Measurements from ENCODE around the gene OR7A17. TPM values are rescaled to one million over a fixed set of nuclear protein-coding genes. Genes with fewer than 3 reads are reported as not detected.

OR7A17 gene
- total and polyA plus RNA-seq, 12 donors: not detected

DNA sequence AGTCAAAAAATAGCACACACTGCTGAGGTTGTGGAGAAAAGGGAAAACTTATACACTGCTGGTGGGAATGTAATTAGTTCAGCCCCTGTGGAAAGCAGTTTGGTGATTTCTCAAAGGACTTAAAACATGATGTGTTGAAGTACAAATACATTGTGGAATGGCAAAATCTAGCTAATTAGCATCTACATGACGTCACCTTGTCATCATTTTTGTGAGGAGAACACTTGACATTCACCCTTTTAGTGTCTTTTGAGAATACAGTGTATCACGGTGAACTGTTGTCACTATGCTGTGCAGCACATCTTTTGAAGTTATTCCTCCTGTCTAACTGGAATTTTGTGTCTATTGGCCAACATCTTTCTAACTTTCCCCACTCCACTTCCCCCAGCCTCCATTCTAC, 42.8 kb downstream of the OR7A17 start:
- ATAC-seq: no peak
- Histone ChIP-seq H3K4me3 (no peak overlapping the region), H3K27me3 (peaks cover 0 to 18% (median 0%) of the 10 kb centered on the region in 7 donors), H3K9me3 (peaks cover 0 to 11% (median 0%) of the 10 kb centered on the region in 11 donors), H3K27ac (no peak overlapping the region), H3K36me3 (no peaks in the 10 kb centered on the region), H3K4me1 (no peaks in the 10 kb centered on the region)
- WGBS, 2 donors: 38 to 46% methylated on average over 2 of the region's 2 CpGs
- DNase-seq: no peak
- intact Hi-C loops (cut with DNase I): no loop called here
- TF ChIP-seq, protein P1, sequence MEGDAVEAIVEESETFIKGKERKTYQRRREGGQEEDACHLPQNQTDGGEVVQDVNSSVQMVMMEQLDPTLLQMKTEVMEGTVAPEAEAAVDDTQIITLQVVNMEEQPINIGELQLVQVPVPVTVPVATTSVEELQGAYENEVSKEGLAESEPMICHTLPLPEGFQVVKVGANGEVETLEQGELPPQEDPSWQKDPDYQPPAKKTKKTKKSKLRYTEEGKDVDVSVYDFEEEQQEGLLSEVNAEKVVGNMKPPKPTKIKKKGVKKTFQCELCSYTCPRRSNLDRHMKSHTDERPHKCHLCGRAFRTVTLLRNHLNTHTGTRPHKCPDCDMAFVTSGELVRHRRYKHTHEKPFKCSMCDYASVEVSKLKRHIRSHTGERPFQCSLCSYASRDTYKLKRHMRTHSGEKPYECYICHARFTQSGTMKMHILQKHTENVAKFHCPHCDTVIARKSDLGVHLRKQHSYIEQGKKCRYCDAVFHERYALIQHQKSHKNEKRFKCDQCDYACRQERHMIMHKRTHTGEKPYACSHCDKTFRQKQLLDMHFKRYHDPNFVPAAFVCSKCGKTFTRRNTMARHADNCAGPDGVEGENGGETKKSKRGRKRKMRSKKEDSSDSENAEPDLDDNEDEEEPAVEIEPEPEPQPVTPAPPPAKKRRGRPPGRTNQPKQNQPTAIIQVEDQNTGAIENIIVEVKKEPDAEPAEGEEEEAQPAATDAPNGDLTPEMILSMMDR (IDR thresholded peaks at IDR 0.05): no peak

DNA sequence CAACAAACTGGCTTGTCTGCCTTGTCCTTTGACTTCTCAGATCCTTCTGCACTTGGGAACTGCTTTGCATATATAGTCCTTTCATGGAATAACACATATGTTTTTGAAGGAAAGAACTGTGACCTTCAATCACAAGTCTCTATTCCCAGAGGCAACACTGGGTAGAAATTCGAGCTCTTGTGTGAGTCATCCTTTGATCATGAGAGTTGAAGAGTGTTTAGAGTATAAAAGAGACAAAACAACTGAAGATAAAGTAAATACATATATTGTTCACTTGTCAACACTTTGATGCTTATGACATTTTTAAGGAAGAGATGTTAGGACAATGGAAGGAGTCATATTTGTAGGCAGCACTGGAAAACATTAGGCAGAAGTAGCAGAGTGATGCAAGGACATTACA, 45.7 kb downstream of the OR7A17 start:
- TF ChIP-seq, protein P1 (IDR thresholded peaks at IDR 0.05): no peak
- whole genome bisulfite sequencing, 2 donors: 24 to 44% methylated on average over 1 of the region's 1 CpG

DNA sequence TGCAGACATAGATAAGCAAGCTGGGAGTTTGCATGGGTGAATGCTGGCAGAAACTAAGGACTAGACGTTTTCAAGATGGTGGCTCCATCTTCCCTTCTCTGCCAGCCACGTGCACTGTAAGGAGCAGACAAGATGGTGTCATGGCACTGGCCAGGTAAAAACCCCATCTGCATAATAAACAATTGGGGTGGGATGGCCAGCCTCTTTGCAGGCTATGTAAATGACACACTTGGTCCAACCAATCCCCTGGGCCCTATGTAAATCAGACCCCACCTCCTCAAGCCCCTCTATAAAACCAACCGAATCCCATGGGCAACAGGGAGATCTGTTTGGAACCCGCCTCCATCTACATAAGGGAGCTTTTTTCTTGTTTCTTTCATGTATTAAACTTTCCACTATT, 48.5 kb downstream of the OR7A17 start:
- H3K4me3 ChIP-seq: no peak overlapping the region
- DNase-seq (no peak), ATAC-seq (no peak)
- intact Hi-C loops (cut with DNase I): no loop called here
- H3K27me3 ChIP-seq: peaks cover 0 to 11% (median 5%) of the 10 kb centered on the region in 7 donors
- H3K4me1 ChIP-seq: no peaks in the 10 kb centered on the region
- WGBS, 2 donors: 62 to 63% methylated on average over 4 of the region's 4 CpGs
- no peak overlapping the region for H3K27ac ChIP-seq
- peaks cover 0 to 11% (median 0%) of the 10 kb centered on the region in 11 donors for H3K9me3 ChIP-seq
- TF ChIP-seq, protein P1 (IDR thresholded peaks at IDR 0.05): no peak
- H3K36me3 ChIP-seq: no peaks in the 10 kb centered on the region

More for the DNA sequence above, 45.7 kb downstream of the OR7A17 start:
- DNase-seq (no peak), ATAC-seq (no peak)
- no peak overlapping the region for H3K27ac ChIP-seq
- no peaks in the 10 kb centered on the region for H3K4me1 ChIP-seq
- H3K36me3 ChIP-seq: no peaks in the 10 kb centered on the region
- intact Hi-C loops (cut with DNase I): no loop called here
- peaks cover 0 to 11% (median 0%) of the 10 kb centered on the region in 11 donors for H3K9me3 ChIP-seq
- no peak overlapping the region for H3K4me3 ChIP-seq
- peaks cover 0 to 24% (median 0%) of the 10 kb centered on the region in 7 donors for H3K27me3 ChIP-seq

DNA sequence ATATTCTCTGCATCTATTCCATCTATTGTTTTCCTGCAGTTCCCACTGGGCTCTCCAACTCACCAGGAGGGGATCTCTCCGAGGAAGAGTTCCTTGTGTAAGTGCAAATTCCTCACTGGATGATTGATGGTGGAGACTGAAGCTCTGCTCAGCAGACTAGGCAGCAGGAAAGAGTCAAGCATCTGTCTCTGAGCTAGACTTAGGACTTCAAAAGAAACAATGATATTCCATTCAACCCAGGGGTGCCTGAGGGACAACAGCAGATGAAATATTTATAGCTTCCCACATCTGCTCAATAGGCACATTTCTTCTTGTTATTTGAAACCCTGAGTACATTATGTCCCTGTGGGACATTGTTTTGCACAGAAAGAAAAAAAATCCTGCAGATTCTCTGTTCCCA, 50.9 kb downstream of the OR7A17 start, which contains the start of the genes OR7A5 and OR7C1:
Gene OR7A5 (minus strand): TSS at position 175 of the 400 bp plus-strand sequence. CDS start 6,944 bp downstream, outside the sequence.
Gene OR7C1 (minus strand): TSS at position 175 of the 400 bp plus-strand sequence. CDS start 35,049 bp downstream, outside the sequence.
- TF ChIP-seq, protein P1 (IDR thresholded peaks at IDR 0.05): no peak
- H3K4me3 ChIP-seq: no peak within 1 kb of the TSS
- H3K27me3 ChIP-seq: peaks cover 0 to 7% (median 5%) of the 10 kb centered on the region in 7 donors
- peaks cover 0 to 11% (median 0%) of the 10 kb centered on the region in 11 donors for H3K9me3 ChIP-seq
- intact Hi-C loops (cut with DNase I): no loop called here
- 8 to 14% methylated on average over 1 of the region's 1 CpG for WGBS, 2 donors
- no peak for DNase-seq
- peak within 1 kb of the TSS in 2 of 10 donors; percentile 9 to 49 for H3K27ac ChIP-seq
- H3K36me3 ChIP-seq: no peaks in the 10 kb centered on the region
- no peaks in the 10 kb centered on the region for H3K4me1 ChIP-seq
- ATAC-seq: peak in 5 of 8 donors; percentile 22 to 69 (median 57)

Measured in heart right ventricle (tissue), 16 donors.